ENCODE results near the gene ANXA6.

ANXA6 gene

DNA sequence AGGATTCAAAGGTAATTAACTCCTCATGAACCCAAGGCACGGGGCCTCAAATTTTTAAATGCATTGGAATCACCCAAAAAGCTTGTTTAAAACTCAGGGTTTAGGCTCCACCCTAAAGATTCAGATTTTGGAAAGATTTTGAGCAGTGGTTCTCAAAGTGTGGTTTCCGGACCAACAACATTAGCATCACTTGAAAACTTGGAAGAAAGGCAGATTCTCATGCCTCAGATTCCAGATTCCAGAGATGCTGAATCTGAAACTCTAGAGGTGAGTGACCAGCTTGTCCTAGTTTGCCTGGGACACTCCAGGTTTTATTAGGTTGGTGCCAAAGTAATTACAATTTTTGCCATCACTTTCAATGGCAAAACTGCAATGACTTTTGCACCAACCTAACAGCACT lies 52.0 kb downstream of the ANXA6 start:
- ChIA-PET CTCF (no interaction called here), POLR2A (ENCODE audit: low non-redundant PET) (no interaction called here)

DNA sequence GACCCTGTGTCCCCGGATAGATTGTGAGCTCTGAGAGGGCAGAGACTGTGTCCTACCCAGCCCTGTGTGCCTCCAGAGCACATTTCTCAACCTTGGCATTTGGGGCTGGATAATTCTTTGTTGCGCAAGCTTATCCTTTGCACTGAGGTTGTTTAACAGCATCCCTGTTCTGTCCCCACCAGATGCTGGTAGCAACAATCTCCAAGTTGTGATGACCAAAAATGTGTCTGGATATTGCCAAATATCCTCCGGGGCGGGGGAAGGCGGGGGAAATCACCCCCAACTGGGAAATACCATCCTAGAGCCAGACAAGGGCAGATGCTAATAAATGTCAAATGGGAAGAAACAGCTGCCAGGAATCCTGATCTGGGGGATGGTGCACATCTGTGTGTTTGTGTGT lies 52.8 kb downstream of the ANXA6 start:
- TF ChIP-seq, protein P1, sequence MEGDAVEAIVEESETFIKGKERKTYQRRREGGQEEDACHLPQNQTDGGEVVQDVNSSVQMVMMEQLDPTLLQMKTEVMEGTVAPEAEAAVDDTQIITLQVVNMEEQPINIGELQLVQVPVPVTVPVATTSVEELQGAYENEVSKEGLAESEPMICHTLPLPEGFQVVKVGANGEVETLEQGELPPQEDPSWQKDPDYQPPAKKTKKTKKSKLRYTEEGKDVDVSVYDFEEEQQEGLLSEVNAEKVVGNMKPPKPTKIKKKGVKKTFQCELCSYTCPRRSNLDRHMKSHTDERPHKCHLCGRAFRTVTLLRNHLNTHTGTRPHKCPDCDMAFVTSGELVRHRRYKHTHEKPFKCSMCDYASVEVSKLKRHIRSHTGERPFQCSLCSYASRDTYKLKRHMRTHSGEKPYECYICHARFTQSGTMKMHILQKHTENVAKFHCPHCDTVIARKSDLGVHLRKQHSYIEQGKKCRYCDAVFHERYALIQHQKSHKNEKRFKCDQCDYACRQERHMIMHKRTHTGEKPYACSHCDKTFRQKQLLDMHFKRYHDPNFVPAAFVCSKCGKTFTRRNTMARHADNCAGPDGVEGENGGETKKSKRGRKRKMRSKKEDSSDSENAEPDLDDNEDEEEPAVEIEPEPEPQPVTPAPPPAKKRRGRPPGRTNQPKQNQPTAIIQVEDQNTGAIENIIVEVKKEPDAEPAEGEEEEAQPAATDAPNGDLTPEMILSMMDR (conservative IDR thresholded peaks at IDR 0.05; ENCODE audit: low read depth), result no peak
- DNase-seq (ENCODE audit: low spot score), result no peak
- no peak overlapping the region for H3K27ac ChIP-seq
- CTCF ChIA-PET, result interaction anchor here (1.5 kb wide), 1 partner anchor 57 kb away, joined by 5 read pairs; no protein-coding TSS in a partner anchor
- POLR2A ChIA-PET (ENCODE audit: low non-redundant PET), result no interaction called here

More for the DNA sequence above, 52.0 kb downstream of the ANXA6 start:
- no peak overlapping the region for H3K27ac ChIP-seq
- no peak for DNase-seq (ENCODE audit: low spot score)
- TF ChIP-seq, protein P1 (conservative IDR thresholded peaks at IDR 0.05; ENCODE audit: low read depth), result no peak

DNA sequence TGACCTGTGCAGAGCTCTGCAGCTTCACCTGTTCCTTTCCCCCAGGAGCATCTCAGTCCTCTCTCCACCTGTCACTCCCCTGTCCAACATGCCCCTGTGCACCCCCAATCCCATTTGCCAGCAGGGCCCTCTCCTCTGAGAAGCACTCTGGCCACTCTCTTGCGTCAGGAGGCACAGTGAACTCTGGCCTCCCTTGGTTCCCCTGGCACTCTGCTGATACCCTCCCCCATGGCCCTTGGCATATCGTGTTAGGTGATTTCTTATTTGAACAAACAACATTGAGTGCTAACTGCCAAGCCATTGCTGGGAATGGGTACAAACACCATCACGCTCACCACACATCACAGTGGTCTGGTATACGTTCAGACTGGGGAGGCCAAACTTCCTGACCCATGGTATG lies 55.8 kb downstream of the ANXA6 start:
- POLR2A ChIA-PET (ENCODE audit: low non-redundant PET), result no interaction called here
- no peak for DNase-seq (ENCODE audit: low spot score)
- TF ChIP-seq, protein P1 (conservative IDR thresholded peaks at IDR 0.05; ENCODE audit: low read depth), result no peak
- no peak overlapping the region for H3K27ac ChIP-seq
- CTCF ChIA-PET, result interaction anchor here (0.6 to 1.5 kb wide), 4 partner anchors 9 to 172 kb away, joined by 3 read pairs; no protein-coding TSS in a partner anchor

DNA sequence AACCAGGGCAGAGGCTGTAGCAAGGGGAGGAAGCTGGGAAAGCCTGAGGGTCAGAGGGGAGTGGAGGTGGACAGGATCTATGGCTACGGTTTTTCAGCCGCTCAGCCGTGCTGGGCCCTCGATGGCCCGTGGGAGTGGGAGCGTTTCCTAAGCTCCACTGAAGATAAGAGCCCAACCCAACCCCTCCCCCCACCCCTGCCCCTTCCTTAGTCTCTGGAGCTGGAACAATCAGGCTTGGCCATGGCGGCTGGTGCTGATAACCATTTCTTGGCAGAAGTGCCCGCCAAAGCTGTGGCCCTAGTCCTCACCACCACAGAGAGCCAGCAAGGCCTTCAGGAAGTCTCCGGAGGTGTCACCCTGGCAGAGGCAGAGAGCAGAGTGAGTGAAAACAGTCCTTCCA lies 56.4 kb downstream of the ANXA6 start:
- CTCF ChIA-PET, result interaction anchor here (0.6 to 1.5 kb wide), 3 partner anchors 14 to 173 kb away, joined by 3 read pairs; no protein-coding TSS in a partner anchor
- POLR2A ChIA-PET (ENCODE audit: low non-redundant PET), result no interaction called here
- DNase-seq (ENCODE audit: low spot score), result no peak
- no peak overlapping the region for H3K27ac ChIP-seq
- TF ChIP-seq, protein P1 (conservative IDR thresholded peaks at IDR 0.05; ENCODE audit: low read depth), result no peak

DNA sequence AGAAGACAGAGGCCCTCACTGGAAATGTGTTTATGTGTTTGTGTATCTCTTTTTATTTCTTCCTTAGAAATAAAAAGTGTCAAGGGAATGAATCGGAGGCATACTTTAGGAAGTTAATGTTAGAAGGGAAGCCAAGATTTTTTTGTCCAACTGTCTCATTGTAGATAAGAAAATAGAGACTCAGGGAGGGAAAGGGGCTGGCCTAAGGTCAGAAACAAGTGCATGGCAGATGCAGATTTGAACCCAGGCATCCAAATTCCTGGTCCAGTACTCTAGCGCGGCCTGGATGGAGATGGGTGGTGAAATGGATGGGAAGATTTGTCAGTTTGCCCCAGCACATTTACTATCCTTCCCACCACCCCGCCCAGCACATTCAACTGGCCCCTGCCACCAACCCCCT lies 56.9 kb downstream of the ANXA6 start:
- TF ChIP-seq, protein P1 (conservative IDR thresholded peaks at IDR 0.05; ENCODE audit: low read depth), result no peak
- H3K27ac ChIP-seq, result no peak overlapping the region
- CTCF ChIA-PET, result interaction anchor here (1.5 kb wide), 1 partner anchor 15 kb away, joined by 3 read pairs; no protein-coding TSS in a partner anchor
- POLR2A ChIA-PET (ENCODE audit: low non-redundant PET), result no interaction called here
- DNase-seq (ENCODE audit: low spot score), result no peak

DNA sequence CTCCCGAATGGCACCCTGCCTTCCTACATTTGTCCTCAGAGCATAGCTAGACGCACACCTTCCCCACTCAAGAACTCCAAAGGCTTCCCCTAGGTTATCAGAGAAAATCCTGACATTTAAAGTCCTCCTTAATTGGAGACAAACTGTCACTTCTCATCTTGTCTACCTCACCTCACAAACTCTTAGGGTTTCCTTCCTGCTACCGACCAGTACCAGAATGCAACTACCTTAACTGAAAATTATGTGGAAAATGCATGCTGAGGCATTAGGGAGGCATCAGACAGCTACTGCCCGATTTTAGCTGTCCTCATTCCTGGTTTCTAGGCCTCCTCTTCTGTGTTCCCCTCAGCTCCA lies 58.8 kb downstream of the ANXA6 start:
- TF ChIP-seq, protein P1 (conservative IDR thresholded peaks at IDR 0.05; ENCODE audit: low read depth), result no peak
- H3K27ac ChIP-seq, result no peak overlapping the region
- ChIA-PET CTCF (interaction anchor here (0.6 to 2.5 kb wide), 5 partner anchors 17 to 50 kb away, joined by 3 to 10 read pairs (median 3); partner anchors contain the start of gene TNIP1), POLR2A (ENCODE audit: low non-redundant PET) (no interaction called here)
- DNase-seq (ENCODE audit: low spot score), result no peak

Measured in RWPE1 (cell line).